GM21619 (cell line): Measurements from ENCODE around the gene TRIM68.

Experiments
- ATAC-seq: cut with Tn5 transposase; IDR thresholded peaks from one replicate; pipeline ENCODE4 v1.9.1; 2021; ENCODE audit not compliant: unreplicated experiment

The TRIM68 gene

GRCh38 chr11:4606231-4607015 lies 1.6 kb downstream of the TRIM68 start:
- no peak for ATAC-seq

- no peak for ATAC-seq
These were observed 3.0 kb downstream of the TRIM68 start for GRCh38 chr11:4605057-4605456.

- ATAC-seq = no peak
These were observed 14.3 kb downstream of the TRIM68 start, which contains the start of gene OR52I1 for GRCh38 chr11:4593739-4594138. Gene OR52I1, plus strand, starts transcription at chr11:4594039. Its CDS starts 0 bp downstream, at chr11:4594039.

- no peak for ATAC-seq
These were observed 19.0 kb downstream of the TRIM68 start for GRCh38 chr11:4589017-4589416.

DNA sequence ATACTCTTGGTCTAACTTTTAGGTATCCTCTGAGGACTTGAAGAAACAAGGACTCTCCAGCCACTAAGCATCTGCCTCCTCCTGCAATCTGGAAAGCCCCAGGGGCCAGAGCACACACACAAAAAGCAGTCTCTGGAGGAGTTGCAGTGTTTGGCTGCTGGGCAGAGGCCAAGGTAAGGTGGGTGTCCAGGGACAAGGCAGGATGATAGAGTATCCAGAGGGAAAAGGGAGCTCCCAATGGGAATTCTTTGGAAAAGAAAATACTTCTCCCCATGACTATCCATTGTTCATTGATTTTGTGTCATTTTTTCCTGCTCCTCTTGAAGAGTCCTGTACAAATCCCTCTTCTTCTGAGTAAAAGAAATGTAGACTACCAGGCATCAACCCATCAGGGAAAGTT lies 26.6 kb downstream of the TRIM68 start, which contains the start of gene OR52I2:
TSS of gene OR52I2 (plus strand) at position 301 of the 400 bp plus-strand sequence.
- ATAC-seq = no peak

- ATAC-seq = no peak
These were observed 27.9 kb downstream of the TRIM68 start for GRCh38 chr11:4580124-4580523.

GRCh38 chr11:4578624-4579023 lies 29.4 kb downstream of the TRIM68 start:
- no peak for ATAC-seq

- ATAC-seq = no peak
These were observed 30.3 kb downstream of the TRIM68 start for GRCh38 chr11:4577761-4578160.

GRCh38 chr11:4576880-4577279 lies 31.2 kb downstream of the TRIM68 start:
- ATAC-seq = no peak

DNA sequence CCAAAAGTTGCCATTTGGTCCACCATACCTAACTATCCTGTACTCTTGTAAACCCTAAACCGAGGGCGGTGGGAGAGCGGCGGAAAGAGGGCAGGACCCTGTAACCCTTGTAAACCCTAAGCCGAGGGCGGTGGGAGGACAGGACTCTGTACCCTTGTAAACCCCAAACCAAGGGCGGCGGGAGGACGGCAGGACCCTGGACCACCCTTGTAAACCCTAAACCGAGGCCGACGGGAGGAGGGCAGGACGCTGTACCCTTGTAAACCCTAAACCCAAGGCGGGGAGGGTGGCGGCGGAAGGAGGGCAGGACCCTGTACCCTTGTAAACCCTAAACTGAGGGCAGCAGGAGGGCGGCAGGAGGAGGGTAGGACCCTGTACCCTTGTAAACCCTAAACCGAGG lies 39.0 kb downstream of the TRIM68 start:
- ATAC-seq = no peak

DNA sequence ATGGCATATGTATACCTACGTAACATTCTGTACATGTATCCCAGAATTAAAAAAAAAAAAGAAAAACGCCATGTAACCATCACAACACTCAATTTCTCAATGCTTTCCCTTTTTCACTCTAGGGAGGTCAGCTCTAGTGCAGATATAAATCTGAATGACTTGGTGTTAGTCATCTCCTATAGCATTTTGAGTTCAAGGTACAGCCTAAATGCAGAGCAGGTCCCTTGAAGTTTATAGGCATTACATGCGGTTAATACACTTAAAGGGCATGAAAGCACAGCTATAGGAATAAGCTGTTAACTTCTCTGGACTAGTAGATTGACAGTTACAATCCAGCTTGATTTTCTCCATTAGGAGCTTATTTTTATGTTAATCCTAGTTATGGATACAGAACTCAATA lies 42.7 kb downstream of the TRIM68 start:
- no peak for ATAC-seq

- no peak for ATAC-seq
These were observed 47.6 kb downstream of the TRIM68 start for GRCh38 chr11:4560467-4560866.

- ATAC-seq = no peak
These were observed 48.2 kb downstream of the TRIM68 start for GRCh38 chr11:4559527-4560440.

DNA sequence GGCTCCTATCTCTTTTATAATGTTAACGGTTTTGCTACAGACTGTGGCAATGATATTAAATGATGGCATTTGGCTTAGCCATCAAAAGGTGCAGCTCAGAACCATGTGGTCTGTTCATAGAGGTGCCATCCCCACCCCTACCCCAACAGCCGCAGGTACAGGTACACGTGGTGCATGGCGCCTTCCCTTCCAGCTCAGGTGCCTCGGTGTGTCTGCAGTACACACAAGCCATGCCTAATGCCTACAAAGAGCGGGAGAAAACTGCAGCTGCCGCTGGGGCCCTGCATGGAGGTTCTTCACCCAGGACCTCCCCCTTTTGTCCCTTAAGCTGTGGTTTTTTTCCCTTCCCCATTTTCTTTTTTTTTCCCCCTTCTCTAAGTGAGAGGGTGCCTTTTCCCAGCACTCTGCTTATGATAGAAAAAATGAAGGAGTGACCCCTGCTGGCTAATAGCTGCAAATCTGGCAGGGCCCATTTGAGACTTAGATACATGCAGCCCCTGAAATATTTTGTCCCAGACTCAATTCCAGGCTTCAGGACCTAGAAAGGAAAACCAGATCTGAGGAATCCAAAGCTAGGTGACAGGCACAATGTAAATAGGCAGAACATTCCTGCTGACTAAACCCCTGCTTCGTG lies 56.6 kb downstream of the TRIM68 start:
- ATAC-seq = no peak
